HG02759 (cell line): ENCODE measurements around the gene SRCAP.

Experiments used
- ATAC-seq: cut with Tn5 transposase; IDR thresholded peaks from one replicate; pipeline ENCODE4 v1.9.1; 2021; ENCODE audit warnings: mild to moderate bottlenecking, moderate library complexity; ENCODE audit not compliant: unreplicated experiment

Gene SRCAP

GRCh38 chr16:30753596-30753995 is 54.6 kb downstream of the SRCAP start:
- ATAC-seq = no peak

DNA sequence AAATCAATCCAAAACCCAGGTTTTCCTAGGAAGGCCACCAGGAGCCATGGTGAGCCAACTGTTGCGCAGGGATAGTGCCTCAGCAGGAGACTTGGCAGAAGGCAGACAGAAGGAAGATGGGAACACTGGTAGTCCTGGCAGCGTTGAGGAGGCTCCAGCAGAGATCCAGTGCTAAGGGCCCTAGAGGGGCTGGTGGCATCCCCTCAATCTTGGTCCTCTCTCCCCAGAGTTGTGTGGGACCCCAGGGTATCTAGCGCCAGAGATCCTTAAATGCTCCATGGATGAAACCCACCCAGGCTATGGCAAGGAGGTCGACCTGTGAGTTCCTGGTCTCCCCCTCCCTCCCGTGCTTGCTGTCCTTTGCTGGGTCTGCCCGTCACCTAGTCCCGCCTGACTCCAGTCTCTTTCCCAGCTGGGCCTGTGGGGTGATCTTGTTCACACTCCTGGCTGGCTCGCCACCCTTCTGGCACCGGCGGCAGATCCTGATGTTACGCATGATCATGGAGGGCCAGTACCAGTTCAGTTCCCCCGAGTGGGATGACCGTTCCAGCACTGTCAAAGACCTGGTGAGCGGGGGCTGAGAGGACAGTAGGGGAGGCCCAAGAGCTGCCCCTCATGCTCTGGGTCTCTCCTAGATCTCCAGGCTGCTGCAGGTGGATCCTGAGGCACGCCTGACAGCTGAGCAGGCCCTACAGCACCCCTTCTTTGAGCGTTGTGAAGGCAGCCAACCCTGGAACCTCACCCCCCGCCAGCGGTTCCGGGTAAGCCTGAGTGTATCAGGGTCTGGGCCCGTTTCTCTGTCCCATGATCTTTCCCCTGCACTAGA is 57.2 kb downstream of the SRCAP start:
- no peak for ATAC-seq

- no peak for ATAC-seq
Measured at GRCh38 chr16:30756781-30757100, 57.8 kb downstream of the SRCAP start.

DNA sequence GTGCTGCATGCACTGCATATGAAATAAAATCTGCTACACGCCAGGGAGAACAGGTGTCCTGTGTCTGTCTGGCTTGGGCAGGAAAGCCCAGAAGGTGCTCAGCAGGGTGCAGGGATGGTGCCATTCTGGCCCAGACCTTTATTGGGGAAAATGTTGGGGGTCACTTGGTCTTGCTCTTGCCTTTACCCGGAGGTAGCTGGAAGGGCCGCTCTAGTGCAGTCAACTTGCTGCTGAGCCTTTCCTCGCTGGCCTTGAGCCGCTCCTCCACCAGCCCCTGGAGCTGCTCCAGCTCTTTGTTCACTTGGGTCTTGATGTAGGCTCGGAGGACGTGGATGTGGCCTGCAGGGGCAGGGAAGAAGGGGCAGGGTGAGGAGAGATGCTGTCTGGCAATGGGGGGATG is 58.3 kb downstream of the SRCAP start:
- no peak for ATAC-seq

DNA sequence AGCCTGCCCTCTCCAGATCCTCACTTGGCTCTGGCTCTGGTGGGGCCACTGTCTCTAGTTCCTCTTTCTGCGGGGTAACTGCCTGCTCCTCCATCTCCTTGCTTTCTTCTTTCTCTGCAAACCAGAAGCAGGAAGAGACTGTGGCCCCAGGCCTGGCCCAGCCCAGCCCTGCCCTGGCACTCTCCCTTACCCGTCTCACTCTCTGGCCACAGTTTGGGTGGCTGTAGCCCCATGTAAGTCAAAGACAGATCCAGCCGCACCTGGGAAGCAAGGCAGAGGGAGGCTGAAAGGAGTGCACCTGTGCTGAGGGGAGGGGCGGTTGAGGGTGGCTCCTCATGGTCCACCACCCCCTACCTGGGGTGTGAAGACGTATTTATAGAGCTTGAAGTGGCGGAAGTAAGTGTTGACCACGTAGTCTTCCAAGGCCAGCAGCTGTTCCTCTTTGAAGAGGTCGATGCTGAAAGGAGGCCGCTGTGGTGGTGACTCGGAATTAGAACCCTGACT is 60.1 kb downstream of the SRCAP start:
- ATAC-seq = no peak

- ATAC-seq = no peak
Measured at GRCh38 chr16:30760001-30760559, 61.1 kb downstream of the SRCAP start.

GRCh38 chr16:30760577-30761426 is 61.8 kb downstream of the SRCAP start:
- no peak for ATAC-seq

DNA sequence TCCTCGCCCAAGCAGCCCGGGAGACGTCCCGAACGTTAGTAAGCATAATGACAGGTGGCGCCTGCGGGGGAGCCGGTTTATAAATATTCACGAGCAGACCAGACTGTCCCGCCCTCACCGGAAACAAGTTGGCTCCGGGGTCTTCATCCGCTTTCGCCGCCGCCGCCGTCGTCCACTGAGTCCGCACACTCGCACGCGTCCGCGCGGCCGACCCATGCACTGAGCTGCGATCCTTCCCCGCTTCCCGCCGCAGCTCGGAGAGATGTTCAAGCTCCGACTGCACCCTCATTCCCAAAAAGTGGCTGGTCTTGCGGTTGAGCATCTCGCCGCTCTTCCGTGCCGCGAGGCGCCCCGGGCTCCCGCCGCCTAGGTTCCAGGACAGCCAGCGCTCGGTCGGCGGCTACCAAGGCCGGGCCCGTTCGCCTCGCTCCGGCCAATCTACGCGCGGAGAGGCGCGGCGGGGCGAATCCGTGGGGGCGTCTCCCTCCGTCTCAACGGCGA is 62.5 kb downstream of the SRCAP start:
- ATAC-seq = peak; percentile 42

DNA sequence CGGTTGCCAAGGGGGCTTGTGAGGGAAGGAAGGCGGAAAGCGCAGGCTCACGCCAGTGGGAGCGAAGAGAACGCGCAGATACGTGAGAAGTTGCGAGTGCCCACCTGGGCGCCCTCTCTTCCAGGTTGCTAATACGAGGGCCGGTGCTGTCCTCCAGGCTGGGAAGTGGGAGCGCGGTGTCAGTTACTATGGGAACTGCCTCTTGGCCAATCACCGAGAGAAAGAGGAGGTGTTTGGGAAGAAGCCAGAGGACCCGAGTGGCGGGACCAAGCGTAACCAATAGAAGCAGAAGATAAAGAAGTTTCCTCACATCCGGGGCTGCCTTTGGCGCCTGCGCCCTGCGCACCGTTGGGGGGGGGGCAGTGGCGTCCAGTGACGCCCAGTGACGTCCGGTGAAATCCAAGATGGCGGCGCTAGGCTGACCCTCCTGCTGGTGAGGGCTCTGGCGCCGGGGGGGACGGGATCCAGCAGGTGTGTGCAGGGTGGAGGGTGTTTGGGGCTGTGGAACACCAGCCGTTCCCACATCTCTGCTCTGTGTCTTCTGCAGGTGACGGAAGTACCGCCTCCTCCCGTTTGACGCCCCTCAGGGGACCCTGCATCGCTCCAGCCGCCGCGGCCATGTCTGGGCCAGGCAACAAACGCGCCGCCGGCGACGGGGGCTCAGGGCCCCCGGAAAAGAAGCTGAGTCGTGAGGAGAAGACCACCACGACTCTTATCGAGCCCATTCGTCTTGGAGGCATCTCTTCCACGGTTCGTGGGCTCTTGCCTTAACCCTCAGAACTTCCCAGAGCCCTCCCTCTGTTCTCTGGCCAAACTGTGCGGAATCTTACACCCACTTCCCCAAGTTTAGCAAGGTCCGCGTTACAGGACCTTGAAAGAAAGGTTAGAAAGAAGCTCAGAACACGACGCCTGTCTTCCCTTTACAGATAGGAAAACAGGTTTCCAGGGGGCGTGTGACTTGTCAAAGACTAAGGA is 63.2 kb downstream of the SRCAP start, which contains the start of the genes CFAP119 and RNF40:
TSS of gene CFAP119 (minus strand) at position 135 of the 975 bp plus-strand sequence. CDS start 314 bp downstream, outside the sequence.
TSS of gene RNF40 (plus strand) at position 395 of the 975 bp plus-strand sequence. CDS start at position 619, 224 bp downstream.
- peak; percentile 88 for ATAC-seq

GRCh38 chr16:30762991-30763725 is 64.2 kb downstream of the SRCAP start:
- no peak for ATAC-seq

GRCh38 chr16:30764086-30764485 is 65.1 kb downstream of the SRCAP start:
- ATAC-seq = no peak

- ATAC-seq = no peak
Measured at GRCh38 chr16:30764816-30765465, 66.0 kb downstream of the SRCAP start.

DNA sequence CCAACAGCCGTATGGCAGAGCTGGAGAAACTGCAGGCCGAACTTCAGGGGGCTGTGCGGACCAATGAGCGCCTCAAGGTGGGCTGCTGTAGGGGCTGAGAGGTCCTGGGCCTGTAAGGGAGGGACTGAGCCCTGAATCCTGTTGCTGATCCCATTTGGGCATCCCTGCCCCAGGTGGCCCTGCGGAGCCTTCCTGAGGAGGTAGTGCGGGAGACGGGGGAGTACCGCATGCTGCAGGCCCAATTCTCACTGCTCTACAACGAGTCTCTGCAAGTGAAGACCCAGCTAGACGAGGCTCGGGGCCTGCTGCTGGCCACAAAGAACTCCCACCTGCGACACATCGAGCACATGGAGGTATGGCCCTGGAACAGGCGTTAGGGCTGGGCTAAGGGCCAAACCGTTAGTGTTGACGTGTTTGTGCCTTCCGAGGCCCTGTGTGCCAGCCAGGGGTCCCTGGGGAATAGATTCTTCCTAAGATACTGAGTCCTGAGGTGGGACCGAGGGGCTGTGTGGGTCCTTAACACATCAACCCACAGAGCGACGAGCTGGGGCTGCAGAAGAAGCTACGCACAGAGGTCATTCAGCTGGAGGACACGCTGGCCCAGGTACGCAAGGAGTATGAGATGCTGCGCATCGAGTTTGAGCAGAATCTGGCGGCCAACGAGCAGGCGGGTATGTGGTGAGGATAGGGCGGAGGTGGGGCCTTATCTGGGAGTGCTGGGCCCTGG is 67.4 kb downstream of the SRCAP start:
- no peak for ATAC-seq

- ATAC-seq = no peak
Measured at GRCh38 chr16:30766933-30767284, 67.9 kb downstream of the SRCAP start.

DNA sequence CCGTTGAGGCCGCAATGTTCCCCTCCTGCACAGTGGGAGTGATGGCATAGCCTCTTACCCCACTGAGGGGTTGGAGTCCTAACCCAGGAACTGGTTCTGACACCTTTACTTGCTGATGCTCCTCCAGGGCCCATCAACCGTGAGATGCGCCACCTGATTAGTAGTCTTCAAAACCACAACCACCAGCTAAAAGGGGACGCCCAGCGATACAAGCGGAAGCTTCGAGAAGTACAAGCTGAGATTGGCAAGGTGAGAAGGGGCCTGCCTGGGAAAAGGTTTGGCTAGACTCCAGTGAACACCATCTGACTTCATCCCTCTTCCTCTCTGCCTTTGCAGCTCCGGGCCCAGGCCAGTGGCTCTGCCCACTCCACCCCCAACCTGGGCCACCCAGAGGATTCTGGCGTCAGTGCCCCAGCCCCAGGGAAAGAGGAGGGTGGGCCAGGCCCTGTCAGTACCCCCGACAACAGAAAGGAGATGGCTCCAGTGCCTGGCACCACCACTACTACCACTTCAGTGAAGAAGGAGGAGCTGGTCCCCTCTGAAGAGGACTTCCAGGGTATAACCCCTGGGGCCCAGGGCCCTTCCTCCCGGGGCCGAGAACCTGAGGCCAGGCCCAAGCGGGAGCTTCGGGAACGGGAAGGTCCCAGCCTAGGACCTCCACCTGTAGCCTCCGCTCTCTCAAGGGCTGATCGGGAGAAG is 68.9 kb downstream of the SRCAP start:
- ATAC-seq = no peak

DNA sequence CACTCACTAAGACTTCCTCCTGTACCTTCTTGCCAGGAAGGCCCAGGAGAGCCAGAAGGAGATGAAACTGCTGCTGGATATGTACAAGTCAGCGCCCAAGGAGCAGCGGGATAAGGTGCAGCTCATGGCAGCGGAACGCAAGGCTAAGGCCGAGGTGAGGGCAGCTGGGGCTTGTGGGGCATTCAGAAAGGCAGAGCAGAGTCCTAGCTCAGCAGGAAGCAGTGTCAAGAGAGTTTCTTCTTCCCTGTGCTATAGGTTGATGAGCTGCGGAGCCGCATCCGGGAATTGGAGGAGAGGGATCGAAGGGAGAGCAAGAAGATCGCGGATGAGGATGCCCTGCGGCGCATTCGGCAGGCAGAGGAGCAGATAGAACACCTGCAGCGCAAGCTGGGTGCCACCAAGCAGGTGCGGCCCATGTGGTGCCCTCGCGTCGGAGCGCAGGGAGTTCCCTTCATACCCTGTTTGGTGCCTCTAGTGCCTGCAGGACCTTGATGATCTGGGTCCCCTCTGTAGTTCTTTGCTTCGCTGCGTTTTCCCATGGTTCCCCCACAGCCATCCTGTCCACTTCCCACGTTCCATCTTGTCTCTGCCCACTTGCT is 69.7 kb downstream of the SRCAP start:
- ATAC-seq = no peak

- no peak for ATAC-seq
Measured at GRCh38 chr16:30769379-30770089, 70.6 kb downstream of the SRCAP start.
